Neuron (in vitro differentiated cells): Measurements from ENCODE around the gene STK32B.

Source experiments
- H2AFZ ChIP-seq: one replicate; pipeline ENCODE4 v1.6.1; 2013; ENCODE audit warnings: low read depth, mild to moderate bottlenecking, inconsistent platforms, low read length, moderate library complexity
- H3K27me3 ChIP-seq: one replicate; pipeline ENCODE4 v1.6.1; 2013; ENCODE audit warnings: low read length; ENCODE audit not compliant: insufficient read depth
- H3K36me3 ChIP-seq: one replicate; pipeline ENCODE4 v1.6.1; 2013; ENCODE audit warnings: low read length; ENCODE audit not compliant: insufficient read depth
- H3K4me1 ChIP-seq: one replicate; pipeline ENCODE4 v1.6.1; 2013; ENCODE audit warnings: low read length; ENCODE audit not compliant: insufficient read depth
- H3K4me3 ChIP-seq: 2 replicates; pipeline ENCODE4 v1.5.1; 2013; ENCODE audit warnings: mild to moderate bottlenecking, low read length, moderate library complexity
- H3K9me3 ChIP-seq: one replicate; pipeline ENCODE4 v1.6.1; 2013; ENCODE audit warnings: low read length

The STK32B gene

GRCh38 chr4:5477613-5478012, 426.3 kb downstream of the STK32B start:
- H3K27me3 ChIP-seq, result no peaks in the 10 kb centered on the region
- H3K4me3 ChIP-seq, result no peak overlapping the region
- H2AFZ ChIP-seq, result no peak overlapping the region
- no peaks in the 10 kb centered on the region for H3K4me1 ChIP-seq
- H3K36me3 ChIP-seq, result no peaks in the 10 kb centered on the region
- no peaks in the 10 kb centered on the region for H3K9me3 ChIP-seq

- Histone ChIP-seq H3K4me3 (no peak overlapping the region), H3K9me3 (no peaks in the 10 kb centered on the region), H2AFZ (no peak overlapping the region), H3K36me3 (no peaks in the 10 kb centered on the region), H3K27me3 (no peaks in the 10 kb centered on the region), H3K4me1 (no peaks in the 10 kb centered on the region)
These were observed 426.9 kb downstream of the STK32B start for GRCh38 chr4:5478169-5478568.

- no peak overlapping the region for H3K4me3 ChIP-seq
- no peaks in the 10 kb centered on the region for H3K27me3 ChIP-seq
- H2AFZ ChIP-seq, result no peak overlapping the region
- no peaks in the 10 kb centered on the region for H3K4me1 ChIP-seq
- H3K36me3 ChIP-seq, result no peaks in the 10 kb centered on the region
- no peaks in the 10 kb centered on the region for H3K9me3 ChIP-seq
These were observed 427.4 kb downstream of the STK32B start for GRCh38 chr4:5478697-5479096.

DNA sequence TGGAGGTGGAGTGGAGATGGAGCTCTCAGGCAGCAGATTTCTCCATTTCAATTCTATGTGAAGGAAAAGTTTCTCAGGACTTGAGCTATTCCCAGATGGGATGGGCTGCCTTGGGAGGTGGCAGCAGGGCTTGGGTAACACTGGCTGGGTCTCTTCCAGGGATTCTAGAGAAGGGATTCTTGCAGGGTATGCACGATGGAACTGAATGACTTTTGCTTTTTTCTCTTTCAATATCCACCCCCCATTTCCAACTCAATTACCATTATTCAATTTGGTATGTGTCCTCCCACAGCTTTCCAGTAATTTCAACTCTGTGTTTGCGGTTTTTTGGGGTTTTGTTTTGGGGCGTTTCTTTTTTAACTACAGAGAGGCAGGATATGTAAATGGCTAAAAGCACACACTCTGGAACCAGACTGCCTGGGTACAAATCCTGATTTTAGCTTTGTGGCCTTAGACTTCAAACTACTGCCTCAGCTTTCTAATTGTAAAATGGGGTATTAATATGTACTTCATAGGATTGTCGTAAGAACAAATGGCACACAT, 428.3 kb downstream of the STK32B start:
- H3K4me3 ChIP-seq, result no peak overlapping the region
- H3K4me1 ChIP-seq, result no peaks in the 10 kb centered on the region
- no peaks in the 10 kb centered on the region for H3K36me3 ChIP-seq
- H3K27me3 ChIP-seq, result no peaks in the 10 kb centered on the region
- no peaks in the 10 kb centered on the region for H3K9me3 ChIP-seq
- no peak overlapping the region for H2AFZ ChIP-seq

GRCh38 chr4:5488413-5488812, 437.1 kb downstream of the STK32B start:
- Histone ChIP-seq H3K9me3 (no peaks in the 10 kb centered on the region), H3K4me1 (no peaks in the 10 kb centered on the region), H3K4me3 (no peak overlapping the region), H3K36me3 (no peaks in the 10 kb centered on the region), H2AFZ (no peak overlapping the region), H3K27me3 (no peaks in the 10 kb centered on the region)

- Histone ChIP-seq H3K27me3 (no peaks in the 10 kb centered on the region), H3K4me3 (no peak overlapping the region), H3K36me3 (no peaks in the 10 kb centered on the region), H3K9me3 (no peaks in the 10 kb centered on the region), H3K4me1 (no peaks in the 10 kb centered on the region), H2AFZ (no peak overlapping the region)
These were observed 438.0 kb downstream of the STK32B start for GRCh38 chr4:5489260-5489659.

GRCh38 chr4:5497489-5497888, 446.2 kb downstream of the STK32B start:
- Histone ChIP-seq H2AFZ (no peak overlapping the region), H3K9me3 (no peaks in the 10 kb centered on the region)

DNA sequence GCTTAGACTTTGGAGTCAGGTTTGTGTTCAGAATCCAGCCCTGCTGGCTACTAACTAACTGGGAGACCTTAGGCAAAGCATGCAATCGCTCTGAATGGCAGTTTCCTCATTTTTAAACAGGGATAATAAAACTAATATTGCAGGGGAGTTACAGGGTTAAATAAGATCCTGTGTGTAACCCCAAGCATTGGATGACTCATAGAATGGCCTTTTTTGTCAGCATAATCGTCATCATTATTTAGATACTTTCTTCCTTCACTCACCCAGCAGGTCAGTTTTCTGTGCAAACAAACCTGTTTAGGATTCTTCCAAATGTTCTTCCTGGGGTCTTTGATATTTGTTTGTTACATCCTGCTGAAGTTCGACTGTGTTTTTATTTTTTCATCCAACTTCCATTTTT, 448.9 kb downstream of the STK32B start:
- no peaks in the 10 kb centered on the region for H3K36me3 ChIP-seq
- H3K27me3 ChIP-seq, result no peaks in the 10 kb centered on the region
- no peak overlapping the region for H3K4me3 ChIP-seq
- H3K4me1 ChIP-seq, result no peaks in the 10 kb centered on the region
- no peak overlapping the region for H2AFZ ChIP-seq
- H3K9me3 ChIP-seq, result no peaks in the 10 kb centered on the region

More at GRCh38 chr4:5497489-5497888, 446.2 kb downstream of the STK32B start:
- Histone ChIP-seq H3K27me3 (no peaks in the 10 kb centered on the region), H3K36me3 (no peaks in the 10 kb centered on the region), H3K4me1 (no peaks in the 10 kb centered on the region), H3K4me3 (no peak overlapping the region)

DNA sequence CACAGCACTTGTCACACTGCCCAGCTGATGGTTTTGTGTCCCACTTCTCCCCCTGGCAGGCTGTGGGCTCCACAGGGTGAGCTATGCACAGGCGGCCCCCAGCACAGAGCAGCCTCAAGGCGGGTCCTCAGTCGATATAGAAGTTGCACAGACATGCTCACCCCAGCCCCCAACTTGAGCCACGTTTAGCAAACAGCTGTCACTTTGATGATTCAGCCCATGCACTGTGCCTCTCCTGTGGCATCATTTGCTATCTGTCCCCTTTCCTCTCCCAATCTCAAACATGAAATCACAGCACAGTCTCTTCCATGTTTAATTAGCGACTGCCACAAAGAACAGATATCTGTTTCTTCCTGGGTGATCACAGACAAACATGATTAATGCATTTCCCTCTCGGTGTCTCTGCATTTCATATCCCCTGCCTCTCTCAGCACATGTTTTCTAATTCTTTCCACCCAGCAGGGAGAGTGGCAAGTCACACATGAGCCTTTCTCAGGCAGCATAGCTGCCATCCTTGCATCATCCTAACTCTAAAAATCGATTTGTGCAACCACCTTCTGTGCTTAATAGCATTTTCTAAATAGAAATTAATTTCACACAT, 452.2 kb downstream of the STK32B start:
- no peak overlapping the region for H3K4me3 ChIP-seq
- no peaks in the 10 kb centered on the region for H3K9me3 ChIP-seq
- H3K36me3 ChIP-seq, result no peaks in the 10 kb centered on the region
- no peaks in the 10 kb centered on the region for H3K27me3 ChIP-seq
- no peak overlapping the region for H2AFZ ChIP-seq
- no peaks in the 10 kb centered on the region for H3K4me1 ChIP-seq

DNA sequence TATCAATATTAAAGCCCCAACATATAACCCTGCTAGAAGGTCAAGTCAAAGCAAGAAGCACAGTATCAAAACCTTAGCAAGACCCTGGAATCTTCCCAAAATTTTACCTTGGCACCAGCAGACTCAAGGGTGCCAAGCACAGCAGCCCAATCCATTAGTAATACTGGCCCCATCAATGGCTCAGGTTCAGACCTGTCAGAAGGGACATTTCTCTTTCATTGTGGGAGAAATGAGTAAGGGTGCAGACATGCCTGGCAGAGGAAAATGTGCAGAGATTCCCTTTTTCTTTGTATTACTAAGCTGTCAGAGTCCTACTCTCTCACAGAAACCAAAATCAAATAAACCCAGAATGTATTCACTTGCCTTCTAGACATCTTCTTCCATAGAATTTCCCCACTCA, 453.2 kb downstream of the STK32B start:
- H2AFZ ChIP-seq, result no peak overlapping the region
- no peak overlapping the region for H3K4me3 ChIP-seq
- no peaks in the 10 kb centered on the region for H3K27me3 ChIP-seq
- H3K4me1 ChIP-seq, result no peaks in the 10 kb centered on the region
- no peaks in the 10 kb centered on the region for H3K36me3 ChIP-seq
- H3K9me3 ChIP-seq, result no peaks in the 10 kb centered on the region

DNA sequence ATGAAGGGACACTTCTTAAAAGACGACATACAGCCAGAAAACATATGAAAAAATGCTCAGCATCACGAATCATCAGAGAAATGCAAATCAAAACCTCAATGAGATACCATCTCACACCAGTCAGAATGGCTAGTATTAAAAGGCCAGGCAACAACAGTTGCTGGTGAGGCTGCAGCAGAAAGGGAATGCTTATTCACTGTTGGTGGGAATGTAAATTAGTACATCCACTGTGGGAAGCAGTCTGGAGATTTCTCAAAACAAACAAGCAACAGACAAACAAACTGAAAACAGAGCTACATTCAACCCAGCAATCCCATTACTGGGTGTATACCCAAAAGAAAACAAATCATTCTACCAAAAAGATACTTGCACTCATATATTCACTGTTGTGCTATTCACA, 459.2 kb downstream of the STK32B start:
- H3K4me1 ChIP-seq, result no peaks in the 10 kb centered on the region
- H3K36me3 ChIP-seq, result no peaks in the 10 kb centered on the region
- H3K9me3 ChIP-seq, result no peaks in the 10 kb centered on the region
- no peaks in the 10 kb centered on the region for H3K27me3 ChIP-seq
- no peak overlapping the region for H3K4me3 ChIP-seq
- H2AFZ ChIP-seq, result no peak overlapping the region

DNA sequence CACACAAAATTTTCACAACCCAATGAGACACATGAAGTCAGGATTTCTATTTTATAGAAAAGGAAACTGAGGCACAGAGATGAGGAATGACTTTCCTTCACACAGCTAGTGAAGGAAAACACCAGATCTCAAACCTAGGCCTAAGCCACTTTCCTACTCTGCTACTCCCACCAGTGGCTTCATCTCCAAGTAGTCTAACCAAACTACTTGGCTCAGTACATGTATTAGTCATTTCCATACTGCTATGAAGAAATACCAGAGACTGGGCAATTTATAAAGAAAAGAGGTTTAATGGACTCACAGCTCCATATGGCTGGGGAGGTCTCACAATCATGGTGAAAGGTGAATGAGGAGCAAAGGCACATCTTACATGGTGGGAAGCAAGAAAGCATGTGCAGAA, 460.5 kb downstream of the STK32B start:
- Histone ChIP-seq H3K4me1 (no peaks in the 10 kb centered on the region), H3K4me3 (no peak overlapping the region), H3K9me3 (no peaks in the 10 kb centered on the region), H3K27me3 (no peaks in the 10 kb centered on the region), H2AFZ (no peak overlapping the region), H3K36me3 (no peaks in the 10 kb centered on the region)

DNA sequence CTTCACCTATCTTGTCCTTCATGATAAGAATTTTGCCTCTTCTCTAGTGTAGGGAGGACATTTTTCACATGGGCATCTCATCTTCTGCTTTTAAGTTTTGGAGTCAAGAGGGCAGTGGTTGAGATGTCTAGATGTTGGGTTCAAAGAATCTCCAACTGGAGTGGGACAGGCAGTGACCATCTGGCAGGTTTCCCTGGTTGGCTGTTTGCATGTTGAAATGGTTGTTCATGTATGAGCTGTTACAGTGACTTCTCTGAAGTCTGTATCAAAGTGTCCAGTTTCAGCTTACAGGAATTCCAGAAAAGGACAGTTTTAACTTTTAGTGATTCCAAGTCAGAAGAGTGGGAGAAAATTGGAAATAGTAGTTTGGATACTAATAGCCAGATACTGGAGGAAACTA, 464.4 kb downstream of the STK32B start:
- no peaks in the 10 kb centered on the region for H3K36me3 ChIP-seq

DNA sequence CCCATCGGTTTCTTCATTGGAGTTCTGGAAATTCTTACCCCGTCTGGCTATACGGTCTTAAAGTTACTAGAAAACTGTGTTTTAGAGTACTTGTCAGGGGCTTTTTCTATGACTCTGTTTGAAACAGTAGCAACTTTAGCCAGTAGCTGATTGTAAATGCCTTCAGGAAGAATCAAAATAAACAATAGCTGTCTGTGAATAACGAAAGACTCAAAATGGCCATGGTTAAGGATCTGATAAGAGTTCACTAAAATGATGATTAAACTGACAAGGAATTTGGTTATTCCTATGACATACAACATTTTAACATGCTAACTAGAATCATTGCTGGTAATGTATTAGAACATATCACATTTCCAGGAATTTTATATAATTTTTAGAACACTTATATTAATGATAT, 466.1 kb downstream of the STK32B start:
- H3K36me3 ChIP-seq, result no peaks in the 10 kb centered on the region
- no peak overlapping the region for H3K4me3 ChIP-seq
- H2AFZ ChIP-seq, result no peak overlapping the region
- H3K9me3 ChIP-seq, result no peaks in the 10 kb centered on the region
- H3K27me3 ChIP-seq, result no peaks in the 10 kb centered on the region
- no peaks in the 10 kb centered on the region for H3K4me1 ChIP-seq

More for the DNA sequence above, 464.4 kb downstream of the STK32B start:
- Histone ChIP-seq H3K4me1 (no peaks in the 10 kb centered on the region), H2AFZ (no peak overlapping the region), H3K9me3 (no peaks in the 10 kb centered on the region), H3K27me3 (no peaks in the 10 kb centered on the region), H3K4me3 (no peak overlapping the region)
